GM23338 (cell line): ENCODE measurements around the gene SLC25A6. TPM values are rescaled to one million over a fixed set of nuclear protein-coding genes. Genes with fewer than 3 reads are reported as not detected.

Experiments used
- ATAC-seq: fragments of 200-7000 bp; cut with Tn5 transposase; 3 replicates; pipeline ENCODE4 v1.9.1; 2020
- DNase-seq: peaks from one replicate; pipeline ENCODE4 v3.0.0-alpha.2; 2015; ENCODE audit warnings: low spot score
- H2AFZ ChIP-seq: fragments of 200-600 bp; sonication (generic); 2 replicates; pipeline ENCODE4 v1.8.0; 2016; ENCODE audit warnings: antibody characterized with exemption, mild to moderate bottlenecking, moderate library complexity
- H3F3A ChIP-seq: fragments of 200-600 bp; sonication (generic); replicated peaks from 2 replicates; pipeline ENCODE4 v1.8.0; 2017; ENCODE audit warnings: antibody characterized with exemption, mixed run types, low read depth
- H3K27ac ChIP-seq: fragments of 200-600 bp; sonication (generic); 2 replicates; pipeline ENCODE4 v1.6.1; 2016; ENCODE audit warnings: low read depth
- H3K27me3 ChIP-seq: fragments of 200-600 bp; sonication (generic); 2 replicates; pipeline ENCODE4 v1.8.0; 2016; ENCODE audit warnings: mild to moderate bottlenecking, mixed run types, moderate library complexity; ENCODE audit not compliant: insufficient read depth
- H3K36me3 ChIP-seq: fragments of 200-600 bp; sonication (generic); 2 replicates; pipeline ENCODE4 v1.8.0; 2016; ENCODE audit warnings: mild to moderate bottlenecking; ENCODE audit not compliant: insufficient read depth
- H3K4me1 ChIP-seq: fragments of 200-600 bp; sonication (generic); 2 replicates; pipeline ENCODE4 v1.8.0; 2016; ENCODE audit warnings: mild to moderate bottlenecking, moderate library complexity; ENCODE audit not compliant: insufficient read depth
- H3K4me2 ChIP-seq: fragments of 200-600 bp; sonication (generic); 2 replicates; pipeline ENCODE4 v1.7.1; 2017; ENCODE audit warnings: mixed run types
- H3K4me3 ChIP-seq: fragments of 200-600 bp; sonication (generic); 2 replicates; pipeline ENCODE4 v1.6.1; 2016; ENCODE audit warnings: mixed run types
- H3K79me2 ChIP-seq: fragments of 200-600 bp; sonication (generic); replicated peaks from 2 replicates; pipeline ENCODE4 v1.8.0; 2017; ENCODE audit warnings: mild to moderate bottlenecking; ENCODE audit not compliant: insufficient read depth
- H3K9me2 ChIP-seq: fragments of 200-600 bp; sonication (generic); 2 replicates; pipeline ENCODE4 v1.8.0; 2017; ENCODE audit not compliant: insufficient read depth
- H4K20me1 ChIP-seq: fragments of 200-600 bp; sonication (generic); replicated peaks from 2 replicates; pipeline ENCODE4 v1.8.0; 2017; ENCODE audit warnings: mild to moderate bottlenecking; ENCODE audit not compliant: insufficient read depth
- H3K27ac Mint-ChIP-seq: 2 replicates; pipeline ENCODE4 v1.8.0; 2020; ENCODE audit warnings: inconsistent platforms, mild to moderate bottlenecking, moderate library complexity, mixed read lengths
- H3K27me3 Mint-ChIP-seq: 3 replicates; pipeline ENCODE4 v1.8.0; 2022; ENCODE audit warnings: low read depth, mild to moderate bottlenecking, moderate library complexity, mixed read lengths, inconsistent platforms; ENCODE audit not compliant: insufficient read depth, poor library complexity
- H3K36me3 Mint-ChIP-seq: 3 replicates; pipeline ENCODE4 v1.8.0; 2021; ENCODE audit warnings: low read depth, mild to moderate bottlenecking, inconsistent platforms, moderate library complexity, mixed read lengths
- H3K4me1 Mint-ChIP-seq: 3 replicates; pipeline ENCODE4 v1.8.0; 2020; ENCODE audit warnings: mild to moderate bottlenecking, inconsistent platforms, mixed read lengths
- H3K4me3 Mint-ChIP-seq: 3 replicates; pipeline ENCODE4 v1.8.0; 2021; ENCODE audit warnings: moderate library complexity, mild to moderate bottlenecking, inconsistent platforms, mixed read lengths
- H3K9me3 Mint-ChIP-seq: 3 replicates; pipeline ENCODE4 v1.8.0; 2020; ENCODE audit warnings: moderate library complexity, mild to moderate bottlenecking, inconsistent platforms, mixed read lengths
- EZH2 ChIP-seq: fragments of 200-600 bp; sonication (generic); IDR thresholded peaks from one replicate; pipeline ENCODE4 v1.8.0; 2017; ENCODE audit warnings: antibody characterized with exemption, mild to moderate bottlenecking, low read depth; ENCODE audit not compliant: unreplicated experiment
- polyA plus RNA-seq: library from polyadenylated mRNA; unstranded; fragments of >200 nt; fragmentation: Nextera tagmentation; extraction: Ambion mirVana; gene quantifications from 2 replicates; pipeline ENCODE4 v1.2.1, GENCODE V29; 2016
- total RNA-seq: library from RNA; depleted of rRNA; stranded (reverse); fragments of >200 nt; shearing (Covaris generic); gene quantifications from 2 replicates; pipeline ENCODE4 v1.2.3, GENCODE V29; 2014; rRNA removed

Gene SLC25A6
- total and polyA plus RNA-seq, 2 experiments from 2014 or later = 358 to 486 TPM

DNA sequence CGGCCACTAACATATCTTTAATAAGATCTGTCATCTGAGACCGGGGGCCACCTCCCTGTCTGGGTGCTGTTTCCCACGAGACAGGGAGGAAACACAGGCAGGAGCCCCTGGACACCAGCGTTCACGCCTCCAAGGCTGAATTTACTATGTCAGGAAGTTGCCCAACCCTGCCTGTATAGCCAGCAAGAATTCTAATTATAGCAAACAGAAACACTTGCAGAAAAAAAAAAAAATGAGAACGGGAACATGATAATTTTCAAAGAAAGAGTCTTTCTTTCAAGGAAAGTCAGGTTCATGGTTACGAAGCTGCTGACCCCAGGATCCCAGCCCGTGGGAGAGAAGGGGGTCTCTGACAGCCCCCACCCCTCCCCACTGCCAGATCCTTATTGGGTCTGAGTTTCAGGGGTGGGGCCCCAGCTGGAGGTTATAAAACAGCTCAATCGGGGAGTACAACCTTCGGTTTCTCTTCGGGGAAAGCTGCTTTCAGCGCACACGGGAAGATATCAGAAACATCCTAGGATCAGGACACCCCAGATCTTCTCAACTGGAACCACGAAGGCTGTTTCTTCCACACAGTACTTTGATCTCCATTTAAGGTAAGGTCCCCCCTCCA is 55.5 kb downstream of the SLC25A6 start, which contains the start of gene IL3RA:
Gene IL3RA (plus strand): TSS at position 455 of the 613 bp plus-strand sequence. CDS start 4,981 bp downstream, outside the sequence.
- Histone ChIP-seq H3K79me2 (no peaks in the 10 kb centered on the region), H2AFZ (no peak within 1 kb of the TSS), H3F3A (0 out of 2 replicates have a peak, but pooled peaks cover 4% of the 10 kb centered on the region), H3K4me1 (no peaks in the 10 kb centered on the region), H3K27me3 (no peaks in the 10 kb centered on the region), H3K4me2 (no peak within 1 kb of the TSS), H3K9me2 (no peaks in the 10 kb centered on the region), H3K4me3 (no peak within 1 kb of the TSS), H4K20me1 (no peaks in the 10 kb centered on the region), H3K36me3 (no peaks in the 10 kb centered on the region), H3K27ac (no peak within 1 kb of the TSS)
- Mint-ChIP-seq H3K27me3 (peaks cover 10% of the 10 kb centered on the region), H3K4me1 (no peaks in the 10 kb centered on the region), H3K9me3 (peaks cover 94% of the 10 kb centered on the region), H3K27ac (no peak within 1 kb of the TSS), H3K4me3 (no peak within 1 kb of the TSS), H3K36me3 (peaks cover 56% of the 10 kb centered on the region)
- ATAC-seq = no peak
- DNase-seq = no peak
- TF ChIP-seq EZH2 = no peak

Other genes with a start within 250 kb of the SLC25A6 start
- gene CRLF2, start 179.5 kb downstream of the SLC25A6 start, total RNA-seq = not detected in 2 replicates
- gene CRLF2, start 179.5 kb downstream of the SLC25A6 start, polyA plus RNA-seq = not detected in 2 replicates
- gene CSF2RA, start 123.3 kb downstream of the SLC25A6 start, total RNA-seq = 2.7 and 4.5 TPM in 2 replicates
- gene CSF2RA, start 123.3 kb downstream of the SLC25A6 start, polyA plus RNA-seq = 1.7 and 4.2 TPM in 2 replicates
- gene IL3RA, start 55.3 kb downstream of the SLC25A6 start, total RNA-seq = 0.39 TPM in 1 of 2 replicates, not detected in the other
- 0.78 and 0.86 TPM in 2 replicates for gene IL3RA, start 55.3 kb downstream of the SLC25A6 start, polyA plus RNA-seq
- gene ASMTL, start 60.8 kb upstream of the SLC25A6 start, total RNA-seq = 50.3 and 53.7 TPM in 2 replicates
- 55.6 and 61.2 TPM in 2 replicates for gene ASMTL, start 60.8 kb upstream of the SLC25A6 start, polyA plus RNA-seq
- gene P2RY8, start 145.1 kb upstream of the SLC25A6 start, total RNA-seq = 0.23 TPM in 1 of 2 replicates, not detected in the other
- gene P2RY8, start 145.1 kb upstream of the SLC25A6 start, polyA plus RNA-seq = 0.23 and 0.24 TPM in 2 replicates
- 50.6 and 64.3 TPM in 2 replicates for gene AKAP17A, start 199.5 kb upstream of the SLC25A6 start, total RNA-seq
- gene AKAP17A, start 199.5 kb upstream of the SLC25A6 start, polyA plus RNA-seq = 23.9 and 27.6 TPM in 2 replicates
- gene ASMT, start 222.9 kb upstream of the SLC25A6 start, total RNA-seq = 2.4 TPM in 1 of 2 replicates, not detected in the other
- gene ASMT, start 222.9 kb upstream of the SLC25A6 start, polyA plus RNA-seq = 0.53 and 1.0 TPM in 2 replicates